GM19468 (cell line): Measurements from ENCODE around the gene RASGRP2.

Experiments used
- ATAC-seq: cut with Tn5 transposase; IDR thresholded peaks from one replicate; pipeline ENCODE4 v1.9.1; 2021; ENCODE audit warnings: mild to moderate bottlenecking, moderate library complexity, moderate number of reproducible peaks; ENCODE audit not compliant: unreplicated experiment; ENCODE audit errors: extremely low read depth

Gene RASGRP2

DNA sequence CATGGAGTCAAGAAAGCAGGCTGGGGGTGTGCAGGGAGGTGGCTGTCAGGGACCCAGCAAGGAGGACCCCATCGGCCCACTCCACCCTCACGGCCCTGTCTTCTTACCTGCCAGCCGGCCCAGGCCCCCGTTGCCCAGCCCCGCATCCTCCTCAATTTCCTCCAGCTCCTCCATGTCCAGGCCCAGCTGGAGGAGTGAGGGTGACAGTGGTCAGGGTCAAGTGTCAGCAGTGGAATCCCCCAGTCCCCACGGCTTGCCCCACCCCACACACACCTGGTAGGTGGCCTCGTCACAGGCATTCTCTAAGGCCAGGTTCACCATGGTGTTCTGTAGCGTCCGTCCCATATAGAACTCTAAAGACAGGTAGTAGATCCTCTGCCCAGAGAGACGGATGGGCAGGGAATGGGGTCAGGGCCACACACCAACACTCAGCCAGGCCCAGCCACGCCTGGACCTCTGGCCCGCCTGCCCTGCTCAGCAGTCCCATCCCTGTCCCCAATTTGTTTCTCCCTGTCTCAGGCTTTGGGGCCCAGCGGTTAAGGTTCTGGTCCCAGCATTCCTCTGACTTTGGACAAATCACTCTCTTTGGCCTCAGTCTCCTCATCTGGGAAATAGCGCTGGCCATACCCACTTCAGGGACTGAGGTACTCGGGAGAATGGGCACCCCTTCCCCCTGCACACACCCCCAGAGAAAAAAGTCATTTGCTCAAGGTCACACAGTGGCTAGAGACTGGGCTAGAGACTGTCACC lies 14.6 kb upstream of the RASGRP2 start:
- no peak for ATAC-seq

DNA sequence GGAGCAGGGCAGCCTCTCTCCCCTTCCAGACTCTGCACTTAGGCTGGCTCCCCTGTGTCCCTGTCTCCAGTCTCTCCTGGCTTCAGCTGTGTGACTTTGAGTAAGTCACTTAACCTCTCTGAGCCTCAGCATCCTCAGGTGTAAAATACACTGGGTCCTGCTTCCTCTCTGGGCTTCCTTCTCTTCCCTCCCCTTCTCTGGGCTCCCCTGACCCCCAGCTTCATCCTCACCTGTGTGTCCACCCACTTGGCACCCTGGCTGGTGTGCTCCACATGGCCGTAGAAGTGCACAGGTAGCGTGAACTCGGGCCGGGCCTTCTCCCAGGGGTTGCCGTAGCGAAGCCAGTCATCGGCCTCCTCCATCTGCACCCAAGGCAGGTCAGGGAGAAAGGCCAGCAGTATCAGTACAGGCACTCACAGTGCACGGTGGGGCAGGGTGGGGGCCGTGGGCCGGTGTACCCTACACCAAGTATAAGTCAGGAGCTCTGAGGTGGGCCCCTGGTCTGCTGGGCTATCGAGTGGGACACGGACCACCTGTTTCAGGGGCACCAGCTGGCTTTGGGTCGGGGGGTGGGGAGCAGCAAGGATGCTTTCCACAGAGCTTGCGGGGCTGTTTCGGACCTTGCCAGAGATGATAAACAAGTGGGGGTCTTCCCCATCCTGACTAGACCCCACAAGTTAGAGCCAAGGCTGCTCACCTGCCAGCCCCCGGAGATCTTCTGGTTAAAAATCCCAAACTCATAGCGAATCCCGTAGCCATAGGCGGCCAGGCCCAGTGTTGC lies 13.8 kb upstream of the RASGRP2 start:
- no peak for ATAC-seq

DNA sequence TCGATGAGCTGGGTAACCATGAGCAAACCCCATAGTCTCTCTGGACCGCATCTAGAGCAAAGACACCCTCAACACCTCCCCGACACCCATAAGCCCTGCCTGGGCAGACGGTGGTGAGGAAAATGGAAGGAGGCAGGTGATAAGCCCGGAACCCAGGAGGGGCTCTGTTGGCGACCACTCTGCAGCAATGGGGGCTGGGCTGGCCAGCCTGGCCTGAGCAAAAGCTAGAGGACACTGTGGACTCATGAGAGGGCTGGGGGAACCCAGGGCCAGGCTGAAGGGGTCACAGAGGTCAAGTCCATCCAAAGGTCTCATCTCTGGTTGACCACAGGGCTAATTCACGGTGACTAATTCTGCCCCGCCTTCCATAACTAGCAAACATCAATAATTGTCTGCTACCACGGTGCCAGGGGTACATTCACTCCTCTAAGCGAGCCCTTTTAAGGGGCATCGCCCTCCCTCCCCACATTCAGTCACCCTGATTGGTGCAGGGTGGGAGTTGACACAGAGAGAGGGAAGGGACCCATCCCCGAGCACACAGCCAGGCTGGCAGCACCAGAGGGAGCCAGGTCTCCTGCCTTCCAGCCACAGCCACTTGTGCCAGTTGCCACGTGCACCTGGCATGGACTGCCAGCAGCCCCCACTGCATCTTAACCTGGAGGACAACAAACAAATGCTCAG lies 11.9 kb upstream of the RASGRP2 start:
- ATAC-seq = no peak

- ATAC-seq = no peak
These were observed 11.1 kb upstream of the RASGRP2 start for GRCh38 chr11:64754919-64755662.

DNA sequence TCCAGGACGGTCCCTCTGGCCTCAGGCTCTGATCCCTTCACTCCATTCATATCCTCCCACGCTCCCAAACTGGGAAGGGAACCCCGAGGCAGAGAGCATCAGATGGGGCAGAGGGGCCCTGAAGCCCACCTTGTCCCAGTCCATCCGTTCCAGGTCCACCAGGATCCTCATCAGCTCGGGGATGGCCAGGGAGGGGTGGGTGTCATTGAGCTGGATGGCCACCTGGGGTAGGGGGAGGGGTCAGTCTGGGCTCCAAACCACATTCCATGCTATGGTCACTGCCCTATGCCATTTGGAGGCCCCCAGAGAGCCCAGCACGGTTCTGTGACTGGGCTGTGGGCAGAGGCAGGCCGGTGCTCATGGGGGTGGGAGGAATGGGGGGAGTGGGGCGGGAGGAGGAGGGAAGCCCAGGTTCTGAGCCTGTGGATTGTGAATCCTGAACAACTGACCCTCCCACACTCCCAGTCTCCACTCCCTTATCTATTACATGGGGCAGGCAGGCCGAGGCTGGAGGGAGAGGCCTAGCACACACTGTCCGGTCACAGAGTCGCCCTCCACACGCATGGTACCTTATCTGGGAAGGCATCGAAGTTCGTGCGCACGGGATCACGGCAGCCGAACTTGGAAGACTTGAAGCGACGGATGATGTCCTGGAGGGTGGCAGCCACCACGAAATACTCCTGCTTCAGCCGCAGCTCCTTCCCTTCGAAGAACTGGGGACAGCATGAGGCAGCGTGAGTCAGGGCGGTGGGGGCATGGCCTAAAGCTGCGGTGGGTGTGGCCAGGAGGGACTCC lies 10.4 kb upstream of the RASGRP2 start:
- ATAC-seq = no peak

GRCh38 chr11:64753380-64754123 lies 9.6 kb upstream of the RASGRP2 start:
- no peak for ATAC-seq

GRCh38 chr11:64753019-64753379 lies 9.1 kb upstream of the RASGRP2 start:
- no peak for ATAC-seq

GRCh38 chr11:64752175-64752970 lies 8.4 kb upstream of the RASGRP2 start:
- ATAC-seq = no peak

- no peak for ATAC-seq
These were observed 7.6 kb upstream of the RASGRP2 start for GRCh38 chr11:64751580-64751979.

- ATAC-seq = no peak
These were observed 7.2 kb upstream of the RASGRP2 start for GRCh38 chr11:64751136-64751535.

- no peak for ATAC-seq
These were observed 6.6 kb upstream of the RASGRP2 start for GRCh38 chr11:64750361-64751054.

- ATAC-seq = no peak
These were observed 4.2 kb upstream of the RASGRP2 start for GRCh38 chr11:64747961-64748665.

- ATAC-seq = no peak
These were observed 2.5 kb upstream of the RASGRP2 start for GRCh38 chr11:64746486-64746885.

DNA sequence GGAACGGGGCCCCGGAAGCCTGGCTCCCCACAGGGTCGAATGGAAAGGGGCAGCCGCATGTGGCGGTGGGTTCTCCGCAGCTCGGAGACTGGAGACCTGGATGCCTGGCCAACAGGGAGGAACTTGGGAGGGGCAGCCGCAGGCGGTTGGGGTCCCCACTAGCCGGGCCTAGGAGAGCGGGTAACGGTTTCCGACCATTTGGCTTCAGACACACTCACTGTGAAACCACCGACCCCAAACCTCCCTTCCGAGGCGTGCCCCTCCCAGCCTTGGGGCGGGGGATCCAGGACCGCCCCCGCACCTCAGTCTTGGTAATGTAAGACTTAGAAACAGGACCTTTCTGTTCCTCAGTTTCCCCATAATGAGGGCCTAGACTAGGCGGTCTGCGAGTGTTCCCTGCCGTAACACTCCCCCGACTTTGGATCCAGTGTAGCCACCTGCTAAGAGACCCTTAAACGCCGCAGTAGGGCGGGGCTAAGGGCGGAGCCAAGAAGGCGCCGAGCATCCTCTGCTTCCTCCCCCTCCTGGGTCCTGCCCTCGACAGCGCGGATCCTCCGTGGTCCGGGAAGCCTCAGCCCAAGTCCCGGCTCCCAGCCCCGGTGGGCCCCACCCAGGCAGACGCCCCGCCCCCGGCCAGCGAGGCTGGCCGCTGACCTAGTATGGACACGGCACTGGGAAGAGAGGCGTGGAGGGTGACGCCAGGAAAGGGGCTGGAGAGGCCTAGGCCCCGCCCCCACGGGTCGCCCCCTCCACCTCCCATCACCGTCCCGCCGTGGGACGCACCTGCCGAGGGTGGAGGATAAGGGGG lies 1.8 kb upstream of the RASGRP2 start:
- no peak for ATAC-seq

DNA sequence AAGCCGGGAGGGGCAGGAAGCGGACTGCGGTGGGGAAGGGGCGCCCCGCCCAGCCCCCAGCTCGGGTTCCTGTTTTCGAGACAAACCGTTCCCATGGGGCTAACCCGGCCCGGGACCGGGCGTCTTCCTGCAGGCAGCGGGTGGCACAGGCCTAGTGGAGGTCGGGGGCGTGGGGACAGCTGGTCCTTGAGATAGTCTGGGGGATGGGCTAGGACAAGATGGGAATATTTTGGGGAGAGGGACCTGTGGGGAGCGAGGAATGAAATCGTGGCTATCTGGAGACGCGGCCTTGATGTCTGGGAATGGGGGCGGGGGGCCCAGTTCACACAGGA lies 1.2 kb upstream of the RASGRP2 start:
- no peak for ATAC-seq

GRCh38 chr11:64744544-64745188 lies 724 bp upstream of the RASGRP2 start:
- no peak for ATAC-seq
